ENCODE data around the gene MAML3.

DNA sequence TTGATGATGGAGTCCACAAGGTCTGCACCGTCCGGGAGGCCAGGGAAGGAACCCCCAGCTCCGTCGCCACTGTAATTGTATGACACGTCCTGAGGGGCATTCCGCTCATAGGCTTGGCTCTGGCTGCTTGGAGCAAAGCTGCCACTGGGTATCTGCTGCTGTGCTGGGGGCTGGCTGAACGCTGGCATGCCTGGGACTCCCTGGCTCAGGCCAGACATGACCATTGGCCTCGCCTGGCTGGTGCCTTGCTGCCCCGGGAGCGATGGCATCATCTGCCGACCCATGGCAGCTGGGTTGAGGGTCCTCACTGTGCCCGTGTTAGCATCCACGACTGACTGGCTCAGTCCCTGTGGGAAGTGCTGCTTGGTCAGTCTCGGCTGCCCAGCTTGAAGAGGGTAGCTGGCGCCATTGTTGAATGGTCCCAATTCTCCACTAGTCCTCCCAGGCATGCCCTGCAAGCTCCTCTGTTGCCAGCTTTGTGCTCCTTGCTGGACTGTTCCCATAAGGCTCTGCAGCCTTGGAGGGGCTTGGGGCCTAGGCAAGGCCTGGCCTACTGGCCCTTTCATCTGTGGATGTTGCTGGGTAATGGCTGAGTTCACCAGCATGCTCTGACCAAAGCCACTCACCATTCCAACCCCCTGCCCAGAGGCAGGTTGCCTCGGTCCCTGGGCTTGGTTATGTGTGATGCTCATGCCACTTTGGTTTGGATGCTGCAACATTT lies 434.4 kb downstream of the MAML3 start:
- TF ChIP-seq, protein P1, sequence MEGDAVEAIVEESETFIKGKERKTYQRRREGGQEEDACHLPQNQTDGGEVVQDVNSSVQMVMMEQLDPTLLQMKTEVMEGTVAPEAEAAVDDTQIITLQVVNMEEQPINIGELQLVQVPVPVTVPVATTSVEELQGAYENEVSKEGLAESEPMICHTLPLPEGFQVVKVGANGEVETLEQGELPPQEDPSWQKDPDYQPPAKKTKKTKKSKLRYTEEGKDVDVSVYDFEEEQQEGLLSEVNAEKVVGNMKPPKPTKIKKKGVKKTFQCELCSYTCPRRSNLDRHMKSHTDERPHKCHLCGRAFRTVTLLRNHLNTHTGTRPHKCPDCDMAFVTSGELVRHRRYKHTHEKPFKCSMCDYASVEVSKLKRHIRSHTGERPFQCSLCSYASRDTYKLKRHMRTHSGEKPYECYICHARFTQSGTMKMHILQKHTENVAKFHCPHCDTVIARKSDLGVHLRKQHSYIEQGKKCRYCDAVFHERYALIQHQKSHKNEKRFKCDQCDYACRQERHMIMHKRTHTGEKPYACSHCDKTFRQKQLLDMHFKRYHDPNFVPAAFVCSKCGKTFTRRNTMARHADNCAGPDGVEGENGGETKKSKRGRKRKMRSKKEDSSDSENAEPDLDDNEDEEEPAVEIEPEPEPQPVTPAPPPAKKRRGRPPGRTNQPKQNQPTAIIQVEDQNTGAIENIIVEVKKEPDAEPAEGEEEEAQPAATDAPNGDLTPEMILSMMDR (IDR thresholded peaks at IDR 0.05): no peak
- TF ChIP-seq POLR2A (IDR thresholded peaks at IDR 0.05) (no peak), EP300 (IDR thresholded peaks at IDR 0.05) (no peak)
